DOHH2 (cell line): ENCODE results near the gene ANO8.

Experiments used
- H3F3A ChIP-seq: fragments of 200-600 bp; sonication (generic), shearing (Covaris generic); 2 replicates; pipeline ENCODE4 v1.6.0; 2016; ENCODE audit warnings: antibody characterized with exemption, mild to moderate bottlenecking; ENCODE audit not compliant: control insufficient read depth, insufficient read depth
- H3K27ac ChIP-seq: fragments of 200-600 bp; sonication (generic); 2 replicates; pipeline ENCODE4 v1.5.1; 2014; ENCODE audit warnings: low read depth, mild to moderate bottlenecking, low read length, moderate library complexity
- H3K27me3 ChIP-seq: fragments of 200-600 bp; sonication (generic); 2 replicates; pipeline ENCODE4 v1.6.1; 2014; ENCODE audit warnings: mild to moderate bottlenecking, low read length, mixed read lengths; ENCODE audit not compliant: control insufficient read depth
- H3K36me3 ChIP-seq: fragments of 200-600 bp; sonication (generic); 2 replicates; pipeline ENCODE4 v1.6.1; 2014; ENCODE audit warnings: mild to moderate bottlenecking, low read length, moderate library complexity, mixed read lengths; ENCODE audit not compliant: control insufficient read depth
- H3K4me1 ChIP-seq: fragments of 200-600 bp; sonication (generic); 2 replicates; pipeline ENCODE4 v1.6.1; 2014; ENCODE audit warnings: mild to moderate bottlenecking, low read length, mixed read lengths; ENCODE audit not compliant: control insufficient read depth
- H3K4me2 ChIP-seq: fragments of 200-600 bp; sonication (generic); 2 replicates; pipeline ENCODE4 v1.6.0; 2014; ENCODE audit warnings: mild to moderate bottlenecking, low read length, moderate library complexity
- H3K4me3 ChIP-seq: fragments of 200-600 bp; sonication (generic); 2 replicates; pipeline ENCODE4 v1.5.1; 2014; ENCODE audit warnings: mild to moderate bottlenecking, low read length, mixed read lengths
- H3K79me2 ChIP-seq: fragments of 200-600 bp; sonication (generic); 2 replicates; pipeline ENCODE4 v1.6.1; 2014; ENCODE audit warnings: mild to moderate bottlenecking, low read length, mixed read lengths; ENCODE audit not compliant: control insufficient read depth
- H3K9me2 ChIP-seq: fragments of 200-600 bp; sonication (generic); replicated peaks from 2 replicates; pipeline ENCODE4 v1.6.1; 2014; ENCODE audit warnings: mild to moderate bottlenecking, low read length, mixed read lengths; ENCODE audit not compliant: control insufficient read depth
- H3K9me3 ChIP-seq: fragments of 200-600 bp; sonication (generic); 2 replicates; pipeline ENCODE4 v1.6.1; 2014; ENCODE audit warnings: antibody characterized with exemption, low read length, mixed read lengths; ENCODE audit not compliant: control insufficient read depth, insufficient read depth
- H4K20me1 ChIP-seq: fragments of 200-600 bp; sonication (generic); 2 replicates; pipeline ENCODE4 v1.6.0; 2014; ENCODE audit warnings: low read depth, mild to moderate bottlenecking, antibody characterized with exemption, low read length, moderate library complexity; ENCODE audit not compliant: control insufficient read depth, insufficient read depth
- EZH2phosphoT487 ChIP-seq: fragments of 200-600 bp; sonication (generic); IDR thresholded peaks from 2 replicates; pipeline ENCODE4 v1.6.1; 2017; ENCODE audit warnings: borderline replicate concordance, mild to moderate bottlenecking, antibody characterized with exemption, low read length, moderate library complexity, mixed read lengths
- TF ChIP-seq, protein P1 (sequence below): fragments of 200-600 bp; sonication (generic); IDR thresholded peaks from one replicate; pipeline ENCODE4 v1.5.1; 2014; ENCODE audit warnings: antibody characterized with exemption, mild to moderate bottlenecking, low read depth, low read length; ENCODE audit not compliant: poor library complexity, severe bottlenecking

ANO8 gene

DNA sequence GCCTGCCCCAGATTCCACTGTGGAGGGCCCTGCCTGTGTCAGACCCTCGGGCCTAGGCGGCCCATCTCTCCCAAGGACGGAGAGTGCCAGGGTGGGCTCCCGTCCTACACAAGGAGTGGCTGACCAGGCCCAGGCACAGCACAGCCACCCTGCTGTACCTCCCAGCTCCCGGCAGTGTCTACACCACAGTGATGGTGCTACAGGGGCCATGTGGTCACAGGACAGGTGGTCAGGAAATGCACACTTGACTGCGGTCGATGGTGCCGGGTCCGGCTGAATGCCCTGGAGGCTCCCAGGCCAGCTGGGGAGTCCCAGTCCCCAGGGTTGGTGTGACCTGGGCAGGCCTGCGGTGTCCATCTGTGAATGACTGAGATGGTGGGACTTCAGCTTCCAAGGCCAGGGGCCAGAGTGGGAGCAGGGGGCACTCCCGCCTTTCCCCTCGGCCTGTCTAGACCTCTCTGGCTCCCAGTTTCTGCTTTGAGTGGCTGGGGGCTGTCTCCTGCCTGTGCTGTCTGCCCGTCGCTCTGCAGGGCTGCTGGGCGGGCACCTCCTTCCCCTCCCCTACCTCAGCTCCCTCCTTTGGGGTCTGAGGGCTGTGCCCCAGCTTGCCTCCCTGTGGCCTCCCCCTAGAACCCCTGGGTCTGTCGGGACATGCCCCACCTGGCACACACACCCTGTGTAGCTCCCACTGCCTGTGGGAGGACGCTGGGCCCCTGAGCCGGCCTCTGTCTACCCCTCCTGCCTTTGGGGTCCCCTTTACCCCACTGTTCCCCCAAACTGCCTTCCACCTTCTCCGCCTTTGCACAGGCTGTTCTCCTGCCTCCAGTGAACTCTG is 12.8 kb downstream of the ANO8 start:
- Histone ChIP-seq H3K4me3 (no peak overlapping the region), H3K9me3 (no peaks in the 10 kb centered on the region), H3F3A (peaks cover 5% of the 10 kb centered on the region), H3K4me1 (peaks cover 11% of the 10 kb centered on the region), H3K36me3 (peaks cover 31% of the 10 kb centered on the region; the same call in 1 of the 2 replicates), H3K79me2 (no peaks in the 10 kb centered on the region), H3K4me2 (no peak overlapping the region), H3K9me2 (no peaks in the 10 kb centered on the region), H4K20me1 (no peaks in the 10 kb centered on the region), H3K27me3 (no peaks in the 10 kb centered on the region), H3K27ac (no peak overlapping the region)
- no peak for TF ChIP-seq EZH2phosphoT487
- TF ChIP-seq, protein P1, sequence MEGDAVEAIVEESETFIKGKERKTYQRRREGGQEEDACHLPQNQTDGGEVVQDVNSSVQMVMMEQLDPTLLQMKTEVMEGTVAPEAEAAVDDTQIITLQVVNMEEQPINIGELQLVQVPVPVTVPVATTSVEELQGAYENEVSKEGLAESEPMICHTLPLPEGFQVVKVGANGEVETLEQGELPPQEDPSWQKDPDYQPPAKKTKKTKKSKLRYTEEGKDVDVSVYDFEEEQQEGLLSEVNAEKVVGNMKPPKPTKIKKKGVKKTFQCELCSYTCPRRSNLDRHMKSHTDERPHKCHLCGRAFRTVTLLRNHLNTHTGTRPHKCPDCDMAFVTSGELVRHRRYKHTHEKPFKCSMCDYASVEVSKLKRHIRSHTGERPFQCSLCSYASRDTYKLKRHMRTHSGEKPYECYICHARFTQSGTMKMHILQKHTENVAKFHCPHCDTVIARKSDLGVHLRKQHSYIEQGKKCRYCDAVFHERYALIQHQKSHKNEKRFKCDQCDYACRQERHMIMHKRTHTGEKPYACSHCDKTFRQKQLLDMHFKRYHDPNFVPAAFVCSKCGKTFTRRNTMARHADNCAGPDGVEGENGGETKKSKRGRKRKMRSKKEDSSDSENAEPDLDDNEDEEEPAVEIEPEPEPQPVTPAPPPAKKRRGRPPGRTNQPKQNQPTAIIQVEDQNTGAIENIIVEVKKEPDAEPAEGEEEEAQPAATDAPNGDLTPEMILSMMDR = no peak

DNA sequence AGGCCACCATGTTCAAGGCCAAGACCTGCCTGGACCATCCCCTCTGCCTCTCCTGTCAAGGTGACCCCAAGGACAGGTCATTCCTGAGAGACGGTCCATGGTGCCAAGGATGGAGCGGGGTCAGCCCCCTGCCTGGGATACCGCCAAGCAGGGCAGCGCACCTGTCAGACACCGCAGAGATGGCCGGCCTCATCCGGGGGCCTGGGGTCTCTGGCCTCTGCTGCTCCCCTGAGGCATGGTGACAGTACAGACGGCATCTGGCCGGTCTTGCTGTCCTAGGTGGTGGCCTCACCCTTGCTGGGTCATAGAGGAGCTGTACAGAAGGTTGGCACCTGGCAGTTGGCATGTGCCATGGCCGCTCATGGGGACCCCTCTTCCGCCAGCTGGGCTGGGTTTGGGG is 14.2 kb downstream of the ANO8 start:
- Histone ChIP-seq H4K20me1 (no peaks in the 10 kb centered on the region), H3K79me2 (no peaks in the 10 kb centered on the region), H3K9me2 (no peaks in the 10 kb centered on the region), H3K4me3 (no peak overlapping the region), H3K4me1 (peaks cover 11% of the 10 kb centered on the region), H3K36me3 (peaks cover 37% of the 10 kb centered on the region), H3K27me3 (no peaks in the 10 kb centered on the region), H3K4me2 (no peak overlapping the region), H3K9me3 (no peaks in the 10 kb centered on the region), H3K27ac (no peak overlapping the region), H3F3A (no peaks in the 10 kb centered on the region)
- TF ChIP-seq, protein P1 = no peak
- TF ChIP-seq EZH2phosphoT487 = no peak

DNA sequence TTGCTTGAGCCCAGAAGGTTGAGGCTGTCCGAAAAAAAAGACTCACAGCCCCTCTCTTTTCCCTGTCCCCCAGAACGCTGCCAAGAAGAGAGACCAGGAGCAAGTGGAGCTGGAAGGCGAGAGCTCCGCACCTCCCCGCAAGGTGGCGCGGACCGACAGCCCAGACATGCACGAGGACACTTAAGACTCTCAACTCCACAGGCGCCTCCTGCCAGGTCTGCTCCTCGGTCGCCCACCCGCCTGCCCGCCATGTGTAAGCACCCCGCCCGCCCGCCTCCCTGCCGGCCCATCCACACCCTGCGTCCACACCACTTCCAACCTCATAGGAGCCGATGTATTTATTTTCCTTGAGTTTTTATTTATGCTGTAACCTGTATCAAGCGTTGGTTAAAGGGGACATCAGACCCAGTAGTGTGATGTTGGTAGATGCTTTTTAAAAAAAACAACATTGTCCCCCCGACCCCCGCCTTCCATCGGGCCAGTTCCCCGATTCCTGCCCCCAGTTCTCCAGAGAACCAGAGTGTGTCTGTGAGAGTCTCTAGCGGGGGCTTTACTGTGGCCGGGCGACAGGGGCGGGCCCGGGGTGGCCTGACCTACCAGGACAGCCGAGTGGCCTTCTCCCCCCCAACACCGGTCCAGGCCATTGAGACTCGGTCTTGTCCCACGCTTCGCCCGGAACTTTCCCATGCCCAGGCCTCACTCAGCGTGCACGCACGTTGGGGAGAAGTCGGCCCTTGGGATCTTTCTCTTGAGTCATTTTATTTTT is 15.0 kb downstream of the ANO8 start:
- H3F3A ChIP-seq = no peaks in the 10 kb centered on the region
- H4K20me1 ChIP-seq = no peaks in the 10 kb centered on the region
- peaks cover 40% of the 10 kb centered on the region for H3K36me3 ChIP-seq
- H3K27me3 ChIP-seq = no peaks in the 10 kb centered on the region
- H3K4me3 ChIP-seq = no peak overlapping the region
- TF ChIP-seq, protein P1 = no peak
- no peak for TF ChIP-seq EZH2phosphoT487
- no peak overlapping the region for H3K4me2 ChIP-seq
- H3K9me3 ChIP-seq = no peaks in the 10 kb centered on the region
- H3K79me2 ChIP-seq = no peaks in the 10 kb centered on the region
- H3K4me1 ChIP-seq = peaks cover 11% of the 10 kb centered on the region
- H3K9me2 ChIP-seq = no peaks in the 10 kb centered on the region
- no peak overlapping the region for H3K27ac ChIP-seq
